KG1 (cell line): Measurements from ENCODE around the gene ABL2.
"Not testable (repeated sequence)": the region's sequence is repeated elsewhere in the genome, so short reads cannot be mapped to it uniquely, and the experiment has no call there.

ENCODE experiments used
- DNase-seq: peaks from one replicate; lab custom pipeline; 2025; lab: John Stamatoyannopoulos, UW

ABL2 gene

GRCh38 chr1:179217943-179218507 lies 11.5 kb downstream of the ABL2 start:
- DNase-seq: peak; percentile 16

- DNase-seq: not testable (repeated sequence)
These were observed 16.2 kb downstream of the ABL2 start for GRCh38 chr1:179213317-179213716.

GRCh38 chr1:179208681-179209477 lies 20.6 kb downstream of the ABL2 start:
- no peak for DNase-seq

DNA sequence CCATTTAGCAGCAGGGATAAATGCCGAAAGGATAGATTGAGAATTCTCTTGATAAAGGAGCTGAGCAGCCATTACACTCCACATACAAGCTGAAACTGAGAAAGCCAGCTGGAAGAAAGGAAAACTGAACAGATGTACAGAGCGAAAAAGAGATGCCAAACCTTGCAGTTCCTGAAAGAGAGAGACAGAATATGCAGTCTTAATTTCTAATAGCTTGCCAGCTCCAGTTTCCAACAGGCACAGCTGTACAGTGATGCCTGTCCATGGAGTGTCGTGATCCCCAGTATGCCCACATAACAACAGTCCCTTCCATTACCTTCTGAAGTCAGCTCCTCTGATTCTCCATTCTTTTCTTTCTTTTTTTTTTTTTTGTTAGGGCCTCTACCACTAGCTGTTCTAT lies 22.7 kb downstream of the ABL2 start:
- DNase-seq: no peak

DNA sequence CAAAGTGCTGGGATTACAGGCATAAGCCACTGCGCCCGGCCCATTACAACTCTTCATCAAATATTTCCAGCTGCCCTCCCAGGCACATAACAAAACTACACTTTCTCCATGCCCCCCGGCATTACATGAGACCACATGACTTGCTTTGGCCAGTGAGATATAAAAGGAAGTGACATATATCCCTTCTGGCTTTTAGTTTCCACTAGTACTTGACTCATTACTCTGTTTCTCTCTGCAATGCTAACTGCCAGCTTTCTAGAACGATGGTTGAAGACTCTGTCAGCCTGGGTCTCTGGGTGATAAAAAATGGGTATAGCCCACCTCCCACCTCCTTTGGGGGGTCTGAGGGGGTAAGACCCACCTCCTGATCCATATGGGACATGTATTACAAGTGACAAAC lies 24.2 kb downstream of the ABL2 start:
- DNase-seq: no peak

DNA sequence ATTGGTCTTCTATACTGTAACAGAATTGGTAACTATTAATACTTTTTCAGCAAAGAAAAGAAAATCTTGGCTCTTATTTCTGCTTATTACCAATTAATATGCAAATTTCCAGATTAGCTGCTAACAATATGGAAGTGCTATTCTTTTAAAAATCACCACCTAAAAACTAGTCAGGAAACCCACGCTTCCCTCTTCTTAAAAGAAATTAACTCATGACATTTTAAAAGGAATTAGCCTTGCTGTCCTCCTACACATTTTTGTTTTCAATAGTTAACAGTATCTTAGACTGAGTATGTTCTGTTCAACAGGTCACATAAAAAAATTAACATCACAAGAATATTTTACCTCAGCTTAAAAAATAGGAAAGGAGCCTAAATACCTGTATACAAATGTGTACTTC lies 27.3 kb downstream of the ABL2 start:
- DNase-seq: no peak

DNA sequence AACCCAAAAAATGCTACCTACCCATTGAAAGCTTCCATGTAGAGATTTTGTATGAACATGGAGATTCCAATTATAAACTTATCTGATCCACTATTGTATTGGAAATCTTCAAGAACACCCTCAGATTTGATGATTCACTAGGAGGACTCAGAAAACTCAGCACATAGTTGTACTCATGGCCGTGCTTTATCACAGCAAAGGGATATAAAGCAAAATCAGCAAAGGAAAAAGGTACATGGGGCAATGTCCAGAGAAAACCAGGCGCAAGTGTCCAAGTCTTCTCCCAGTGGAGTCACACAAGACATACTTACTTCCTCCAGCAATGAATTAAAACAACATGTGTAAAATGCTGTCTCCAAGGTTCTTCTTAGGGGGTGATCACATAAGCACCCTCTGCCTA lies 28.9 kb downstream of the ABL2 start:
- DNase-seq: no peak

DNA sequence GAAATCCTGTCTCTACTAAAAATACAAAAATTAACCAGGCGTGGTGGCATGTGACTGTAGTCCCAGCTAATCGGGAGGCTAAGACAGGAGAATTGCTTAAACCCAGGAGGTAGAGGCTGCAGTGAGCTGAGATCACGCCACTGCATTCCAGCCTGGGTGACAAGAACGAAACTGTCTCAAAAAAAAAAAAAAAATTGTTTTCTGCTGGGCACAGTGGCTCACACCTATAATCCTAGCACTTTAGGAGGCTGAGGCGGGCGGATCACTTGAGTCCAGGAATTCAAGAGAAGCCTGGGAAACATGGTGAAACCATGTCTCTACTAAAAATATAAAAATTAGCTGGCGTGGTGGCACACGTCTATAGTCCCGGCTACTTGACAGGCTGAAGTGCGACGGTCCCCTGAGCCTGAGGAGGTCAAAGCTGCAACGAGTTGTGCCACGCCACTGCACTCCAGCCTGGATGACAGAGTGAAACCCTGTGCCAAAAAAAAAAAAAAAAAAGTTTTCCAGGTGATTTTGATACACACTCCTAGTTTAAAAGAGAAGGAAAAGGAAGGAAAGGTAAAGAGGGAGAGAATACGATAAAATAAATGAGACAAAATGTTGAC lies 31.7 kb downstream of the ABL2 start:
- no peak for DNase-seq

DNA sequence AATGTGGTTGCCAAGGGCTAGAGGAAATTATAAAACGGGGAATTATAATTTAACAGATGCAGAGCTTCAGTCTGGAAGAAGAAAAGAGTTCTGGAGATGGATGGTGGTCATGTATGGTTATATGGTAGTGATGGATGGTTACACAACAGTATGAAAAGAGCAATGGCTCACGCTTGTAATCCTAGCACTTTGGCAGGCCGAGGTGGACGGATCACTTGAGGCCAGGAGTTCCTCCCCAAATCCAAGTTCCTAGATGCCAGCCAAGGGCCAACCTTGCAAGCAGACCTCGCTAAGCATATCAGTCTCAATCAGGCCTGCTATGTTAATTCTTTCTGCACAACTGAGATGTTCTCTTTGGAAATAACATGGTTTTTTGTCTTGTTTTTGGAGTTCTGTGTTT lies 33.6 kb downstream of the ABL2 start:
- DNase-seq: not testable (repeated sequence)

- no peak for DNase-seq
These were observed 34.1 kb downstream of the ABL2 start for GRCh38 chr1:179195376-179195775.

- no peak for DNase-seq
These were observed 35.4 kb downstream of the ABL2 start for GRCh38 chr1:179194068-179194537.

DNA sequence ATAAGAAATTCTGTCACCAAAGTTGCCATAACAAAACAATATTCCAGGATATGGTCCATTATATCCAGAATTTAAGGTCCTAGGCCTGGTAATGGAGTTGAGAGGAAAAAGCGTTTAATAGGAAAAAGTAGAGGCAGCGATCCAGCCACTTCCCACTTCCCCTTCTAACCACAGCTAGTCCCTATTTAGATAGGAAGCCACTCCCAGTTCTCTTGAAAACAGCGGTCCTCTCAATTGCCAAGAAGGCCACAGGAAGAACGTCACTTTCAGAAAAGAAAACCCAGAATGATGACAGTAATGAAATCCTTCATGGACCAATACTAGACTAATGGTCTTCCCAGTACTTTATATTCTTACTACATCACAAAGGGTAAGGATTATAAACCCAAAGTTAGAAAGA lies 38.6 kb downstream of the ABL2 start:
- DNase-seq: no peak

DNA sequence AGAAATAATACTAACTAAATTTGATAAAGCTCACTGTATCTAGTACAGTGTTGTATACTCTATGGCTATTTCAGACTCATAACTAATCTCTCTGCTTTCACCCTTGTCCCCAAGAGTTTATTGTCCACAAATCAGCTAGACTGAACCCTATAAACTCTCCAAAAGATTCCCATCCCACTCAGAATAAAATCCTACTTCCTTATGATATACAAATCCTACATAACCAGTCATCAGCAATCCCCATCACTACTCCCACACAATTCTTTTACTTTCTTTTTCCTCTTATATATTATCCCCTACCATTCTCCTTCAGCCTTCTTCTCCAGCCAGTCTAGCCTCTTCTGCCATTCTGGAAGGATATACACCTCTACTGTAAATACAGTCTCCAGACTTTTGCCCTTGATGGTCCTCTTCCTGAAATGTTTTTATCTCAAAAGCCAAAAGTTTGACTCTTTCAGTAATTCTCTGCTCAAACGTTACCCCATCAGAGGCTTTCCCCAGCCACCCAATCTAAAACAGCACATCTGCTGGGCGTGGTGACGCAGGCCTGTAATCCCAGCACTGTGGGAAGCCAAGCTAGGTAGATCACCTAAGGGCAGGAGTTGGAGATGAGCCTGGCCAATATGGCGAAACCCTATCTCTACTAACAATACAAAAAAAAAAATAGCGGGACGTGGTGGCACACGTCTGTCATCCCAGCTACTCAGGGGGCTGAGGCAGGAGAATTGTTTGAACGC lies 41.6 kb downstream of the ABL2 start:
- DNase-seq: no peak

- no peak for DNase-seq
These were observed 42.4 kb downstream of the ABL2 start for GRCh38 chr1:179187043-179187442.

DNA sequence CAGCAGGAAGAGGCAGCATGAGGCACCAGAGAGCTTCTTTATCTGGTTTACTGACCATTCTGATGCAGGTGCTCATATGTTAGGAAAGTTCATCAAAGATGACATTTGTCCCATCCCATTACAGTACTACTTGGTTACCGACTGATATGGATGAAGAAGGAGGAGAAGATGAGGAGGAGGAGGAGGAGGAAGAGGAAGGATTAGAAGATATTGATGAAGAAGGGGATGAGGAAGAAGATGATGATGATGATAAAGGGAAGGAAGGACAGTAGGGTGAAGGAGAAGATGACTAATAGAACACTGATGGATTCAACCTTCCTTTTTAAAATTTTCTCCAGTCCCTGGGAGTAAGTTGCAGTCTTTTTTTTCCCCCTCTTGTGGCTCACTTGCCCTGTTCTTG lies 45.1 kb downstream of the ABL2 start:
- no peak for DNase-seq

- no peak for DNase-seq
These were observed 45.6 kb downstream of the ABL2 start for GRCh38 chr1:179183857-179184256.

GRCh38 chr1:179178950-179179349 lies 50.5 kb downstream of the ABL2 start:
- no peak for DNase-seq

DNA sequence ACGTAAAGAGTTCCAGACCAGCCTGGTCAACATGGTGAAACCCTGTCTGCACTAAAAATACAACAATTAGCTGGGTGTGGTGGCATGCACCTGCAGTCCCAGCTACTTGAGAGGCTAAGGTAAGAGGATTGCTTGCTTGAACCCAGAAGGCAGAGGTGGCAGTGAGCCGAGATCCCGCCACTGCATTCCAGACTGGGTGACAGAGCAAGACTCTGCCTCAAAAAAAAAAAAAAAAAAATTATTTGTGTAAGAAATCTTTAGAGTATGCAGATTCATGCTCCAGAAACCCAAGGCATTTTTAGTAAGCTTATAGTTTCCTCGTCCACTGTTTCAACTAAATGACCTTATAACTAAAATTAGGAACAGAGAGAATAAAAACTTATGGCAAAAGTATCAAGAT lies 51.3 kb downstream of the ABL2 start:
- no peak for DNase-seq

GRCh38 chr1:179177615-179178014 lies 51.9 kb downstream of the ABL2 start:
- no peak for DNase-seq

DNA sequence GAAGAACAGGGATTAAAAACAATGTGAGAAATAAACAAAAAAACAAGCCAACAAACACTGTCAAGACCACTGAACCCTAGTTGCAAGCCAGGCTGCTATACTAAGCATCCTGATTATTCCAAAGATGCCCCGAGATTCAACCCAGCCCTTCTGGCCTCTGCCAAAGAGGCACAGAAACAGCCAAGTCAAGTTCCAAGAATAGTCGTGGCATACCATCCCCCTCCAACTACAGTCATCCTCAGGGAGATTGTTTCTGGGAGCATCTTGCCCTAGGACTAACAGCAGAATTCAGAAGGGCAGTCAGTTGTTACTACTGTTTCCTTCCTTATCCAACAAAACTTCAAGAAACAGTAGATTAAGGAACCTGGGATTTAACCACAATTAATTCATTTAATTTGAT lies 52.3 kb downstream of the ABL2 start:
- no peak for DNase-seq

DNA sequence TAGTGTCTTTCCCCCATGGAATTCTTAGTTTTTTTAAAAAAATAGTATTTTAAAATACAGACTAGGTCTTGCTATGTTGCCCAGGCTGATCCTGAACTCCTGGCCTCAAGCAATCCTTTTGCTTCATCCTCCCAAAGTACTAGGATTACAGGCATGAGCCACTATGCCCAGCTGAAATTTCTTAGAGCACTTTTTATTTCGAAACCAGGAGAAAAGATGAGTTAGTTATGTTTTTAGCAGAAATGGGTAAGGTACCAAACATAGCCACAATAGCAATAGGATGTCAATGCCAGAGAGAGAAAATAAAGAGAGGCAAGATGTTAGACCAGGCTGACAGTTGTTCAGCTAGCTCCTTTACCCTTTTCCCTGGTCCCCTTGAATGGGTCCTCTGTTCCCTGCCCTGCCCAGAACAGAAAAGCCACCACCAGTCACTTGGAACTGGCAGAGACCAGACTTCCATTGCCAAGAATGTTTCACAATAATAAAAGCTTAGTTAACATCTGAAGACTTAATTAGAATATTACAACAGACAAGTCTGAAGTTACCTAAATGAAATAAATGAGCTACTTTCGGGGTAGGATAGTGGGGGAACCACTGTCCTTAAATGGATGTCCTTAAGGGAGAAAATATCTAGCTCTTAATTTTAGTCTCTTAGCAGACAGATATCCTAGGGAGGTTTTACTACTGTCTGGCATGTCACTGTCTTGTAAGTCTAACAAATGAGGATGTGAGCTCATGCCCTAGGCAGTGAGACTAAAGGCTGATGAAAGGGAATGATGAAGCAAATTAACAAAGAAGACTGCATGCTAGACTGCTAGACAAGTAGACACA lies 54.3 kb downstream of the ABL2 start:
- no peak for DNase-seq

DNA sequence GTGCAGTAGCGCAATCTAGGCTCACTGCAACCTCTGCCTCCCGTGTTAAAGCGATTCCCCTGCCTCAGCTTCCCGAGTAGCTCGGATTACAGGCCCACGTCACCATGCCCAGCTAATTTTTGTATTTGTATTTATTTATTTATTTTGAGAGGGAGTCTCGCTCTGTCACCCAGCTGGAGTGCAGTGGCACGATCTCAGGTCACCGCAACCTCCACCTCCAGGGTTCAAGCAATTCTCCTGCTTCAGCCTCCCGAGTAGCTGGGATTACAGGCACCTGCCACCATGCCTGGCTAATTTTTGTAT lies 59.1 kb downstream of the ABL2 start:
- DNase-seq: not testable (repeated sequence)
